ENCODE data around the gene PCSK9. TPM values are rescaled to one million over a fixed set of nuclear protein-coding genes. Genes with fewer than 3 reads are reported as not detected.
"Not testable (repeated sequence)": the region's sequence is repeated elsewhere in the genome, so short reads cannot be mapped to it uniquely, and the experiment has no call there.

PCSK9 gene
- polyA plus RNA-seq, 6 donors from 2014 or later, result not detected

DNA sequence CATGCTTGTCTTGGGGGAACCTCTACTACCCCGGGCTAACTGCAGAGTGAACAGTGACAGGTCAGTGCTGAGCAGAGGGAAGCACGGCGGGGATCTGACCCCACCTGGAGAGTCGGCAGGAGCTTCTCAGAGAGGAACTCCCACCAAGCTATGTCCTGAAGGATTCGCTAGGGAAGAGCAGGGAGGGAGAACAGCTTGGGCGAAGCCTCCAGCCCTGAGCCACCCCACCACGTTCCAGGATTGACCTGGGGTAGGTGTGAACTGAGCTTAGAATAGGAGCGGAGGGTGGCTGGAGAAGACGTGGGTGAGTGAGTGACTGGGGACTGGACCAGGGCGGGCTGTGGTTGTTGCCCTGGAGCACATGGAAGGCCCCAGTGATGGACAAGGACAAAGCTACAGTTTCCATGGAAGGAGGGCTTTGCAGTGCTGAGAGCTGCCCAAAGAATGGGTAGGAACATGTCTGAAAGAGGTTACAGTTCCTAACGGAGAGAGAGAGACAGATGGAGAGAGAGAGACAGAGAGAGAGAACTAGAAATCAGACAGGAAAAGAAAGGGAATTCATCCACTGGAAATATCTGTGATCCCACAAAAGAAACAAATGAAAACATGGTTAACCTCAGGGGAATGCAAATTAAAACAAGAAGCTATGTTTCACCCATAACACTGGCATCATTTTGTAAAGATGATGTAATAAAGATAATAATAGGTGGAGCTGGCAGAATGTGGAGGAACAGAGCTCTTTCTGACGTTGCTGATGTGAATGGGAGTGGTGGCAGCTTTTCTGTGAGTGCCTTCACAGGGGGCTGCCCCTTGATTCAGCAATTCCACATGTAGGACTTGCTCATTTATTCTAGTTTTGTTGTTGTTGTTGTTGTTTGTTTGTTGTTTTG lies 23.4 kb upstream of the PCSK9 start:
- Mint-ChIP-seq H3K27ac (peak overlapping the region in 1 of 6 donors; percentile 44), H3K9me3 (peaks cover 0 to 1% (median 0%) of the 10 kb centered on the region in 7 donors), H3K27me3 (peaks cover 3 to 65% (median 55%) of the 10 kb centered on the region in 3 donors), H3K4me3 (no peak overlapping the region), H3K36me3 (no peaks in the 10 kb centered on the region), H3K4me1 (no peaks in the 10 kb centered on the region)
- DNase-seq, result no peak
- no peak for ATAC-seq (ENCODE audit: low read depth in 2 of 2)

DNA sequence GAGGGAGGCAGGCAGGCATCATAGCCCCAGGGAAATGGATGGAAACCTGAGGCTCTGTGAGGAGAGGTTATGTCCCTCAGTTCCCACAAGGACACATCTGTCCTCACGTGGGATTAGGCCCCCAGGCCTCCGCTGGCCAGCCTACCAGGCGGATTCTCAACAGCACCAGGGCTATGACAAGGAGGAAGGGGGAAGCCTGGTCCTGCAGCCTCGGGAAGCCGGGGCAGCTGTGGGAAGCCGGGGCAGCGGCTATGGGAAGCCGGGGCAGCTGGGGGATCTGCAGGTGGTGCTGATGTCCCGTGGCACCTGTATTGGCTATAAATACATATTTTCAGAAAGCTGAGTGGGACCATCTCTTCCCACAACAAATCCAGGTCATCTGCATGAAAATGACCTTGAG lies 21.0 kb upstream of the PCSK9 start:
- Mint-ChIP-seq H3K27ac (no peak overlapping the region), H3K4me3 (no peak overlapping the region), H3K9me3 (peaks cover 0 to 1% (median 0%) of the 10 kb centered on the region in 7 donors), H3K4me1 (peaks cover 0 to 4% (median 0%) of the 10 kb centered on the region in 3 donors), H3K36me3 (no peaks in the 10 kb centered on the region), H3K27me3 (peaks cover 3 to 71% (median 49%) of the 10 kb centered on the region in 3 donors)
- DNase-seq, result no peak
- no peak for ATAC-seq (ENCODE audit: low read depth in 2 of 2)

DNA sequence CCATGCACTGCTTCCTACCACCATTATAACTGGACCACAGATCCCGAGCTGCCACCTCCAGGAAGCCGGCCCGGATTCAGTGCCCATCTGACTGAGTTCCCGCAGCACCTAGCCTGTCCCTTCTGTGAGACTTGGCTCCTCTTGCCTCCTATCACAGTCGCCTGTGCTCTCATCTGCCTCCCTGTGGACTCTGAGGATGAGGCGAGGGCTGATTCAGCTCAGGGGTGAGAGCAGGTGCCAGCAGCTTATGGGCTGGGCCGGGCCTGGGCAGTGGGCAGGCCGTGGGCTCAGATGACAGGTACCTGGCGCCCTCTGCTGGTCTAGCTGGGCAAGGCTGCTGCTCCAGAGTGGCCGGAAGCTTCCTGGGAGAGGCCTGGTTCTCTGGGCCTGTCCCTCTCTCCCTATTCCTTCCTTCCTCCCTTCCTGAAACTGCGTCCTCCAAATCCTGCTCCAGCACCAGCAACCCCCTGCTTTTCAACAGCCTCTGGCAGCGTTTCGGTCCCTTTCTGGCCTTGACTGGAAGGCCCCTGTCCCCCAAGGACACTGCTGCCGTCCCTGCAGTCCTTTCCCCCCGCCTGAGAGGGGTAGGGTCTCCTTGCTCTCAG lies 17.3 kb upstream of the PCSK9 start:
- Mint-ChIP-seq H3K27ac (no peak overlapping the region), H3K9me3 (no peaks in the 10 kb centered on the region), H3K4me3 (no peak overlapping the region), H3K36me3 (no peaks in the 10 kb centered on the region), H3K4me1 (peaks cover 0 to 8% (median 0%) of the 10 kb centered on the region in 3 donors), H3K27me3 (peaks cover 0 to 54% (median 22%) of the 10 kb centered on the region in 3 donors)
- peak; percentile 48 to 58 for ATAC-seq (ENCODE audit: low read depth in 2 of 2)
- peak; percentile 17 for DNase-seq

DNA sequence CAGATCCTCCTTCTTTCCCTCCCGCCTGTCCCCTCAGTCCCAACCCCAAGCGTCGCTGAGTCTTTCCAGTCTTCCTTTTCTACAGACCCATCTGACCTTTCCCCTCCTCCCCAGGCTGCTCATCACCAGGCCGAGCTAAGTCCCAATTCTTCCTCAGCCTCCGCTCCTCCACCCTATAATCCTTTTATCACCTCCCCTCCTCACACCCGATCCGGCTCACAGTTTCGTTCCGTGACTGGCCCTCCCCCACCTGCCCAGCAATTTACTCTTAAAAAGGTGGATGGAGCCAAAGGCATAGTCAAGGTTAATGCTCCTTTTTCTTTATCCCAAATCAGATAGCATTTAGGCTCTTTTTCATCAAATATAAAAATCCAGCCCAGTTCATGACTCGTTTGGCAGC lies 15.2 kb upstream of the PCSK9 start:
- peaks cover 0 to 45% (median 19%) of the 10 kb centered on the region in 3 donors for H3K27me3 Mint-ChIP-seq
- not testable (repeated sequence) for H3K36me3 Mint-ChIP-seq

DNA sequence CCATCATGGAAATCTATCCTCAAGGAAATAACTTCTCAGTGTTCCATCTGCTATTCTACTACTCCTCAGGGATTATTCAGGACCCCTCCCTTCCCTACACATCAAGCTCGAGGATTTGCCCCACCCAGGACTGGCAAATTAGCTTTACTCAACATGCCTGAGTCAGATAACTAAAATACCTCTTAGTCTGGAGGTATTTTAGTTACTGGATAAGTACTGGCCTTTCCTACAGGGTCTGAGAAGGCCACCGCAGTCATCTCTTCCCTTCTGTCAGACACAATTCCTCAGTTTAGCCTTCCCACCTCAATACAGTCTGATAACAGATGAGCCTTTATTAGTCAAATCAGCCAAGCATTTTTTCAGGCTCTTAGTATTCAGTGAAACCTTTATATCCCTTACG lies 12.7 kb upstream of the PCSK9 start:
- not testable (repeated sequence) for H3K36me3 Mint-ChIP-seq

More for the DNA sequence above, 15.2 kb upstream of the PCSK9 start:
- H3K4me3 Mint-ChIP-seq; ATAC-seq (ENCODE audit: low read depth in 2 of 2); H3K9me3 Mint-ChIP-seq; DNase-seq; H3K27ac Mint-ChIP-seq; H3K4me1 Mint-ChIP-seq: not testable (repeated sequence)

DNA sequence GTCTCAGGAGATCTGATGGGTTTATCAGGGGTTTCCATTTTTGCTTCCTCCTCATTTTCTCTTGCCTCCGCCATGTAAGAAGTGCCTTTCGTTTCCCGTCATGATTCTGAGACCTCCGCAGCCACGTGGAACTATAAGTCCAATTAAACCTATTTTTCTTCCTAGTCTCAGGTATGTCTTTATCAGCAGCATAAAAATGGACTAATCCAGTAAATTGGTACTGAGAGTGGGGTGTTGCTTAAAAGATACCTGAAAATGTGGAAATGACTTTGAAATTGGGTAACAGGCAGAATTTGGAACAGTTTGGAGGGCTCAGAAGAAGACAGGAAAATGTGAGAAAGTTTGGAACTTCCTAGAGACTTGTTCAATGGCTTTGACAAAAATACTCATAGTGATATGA lies 8.2 kb upstream of the PCSK9 start:
- ATAC-seq (ENCODE audit: low read depth in 2 of 2); H3K36me3 Mint-ChIP-seq; DNase-seq; H3K4me3 Mint-ChIP-seq; H3K4me1 Mint-ChIP-seq; H3K27ac Mint-ChIP-seq; H3K9me3 Mint-ChIP-seq: not testable (repeated sequence)
- peaks cover 26 to 54% (median 35%) of the 10 kb centered on the region in 3 donors for H3K27me3 Mint-ChIP-seq

More for the DNA sequence above, 12.7 kb upstream of the PCSK9 start:
- H3K9me3 Mint-ChIP-seq; H3K4me1 Mint-ChIP-seq; DNase-seq; H3K27ac Mint-ChIP-seq; ATAC-seq (ENCODE audit: low read depth in 2 of 2); H3K4me3 Mint-ChIP-seq: not testable (repeated sequence)
- H3K27me3 Mint-ChIP-seq, result peaks cover 6 to 50% (median 10%) of the 10 kb centered on the region in 3 donors

DNA sequence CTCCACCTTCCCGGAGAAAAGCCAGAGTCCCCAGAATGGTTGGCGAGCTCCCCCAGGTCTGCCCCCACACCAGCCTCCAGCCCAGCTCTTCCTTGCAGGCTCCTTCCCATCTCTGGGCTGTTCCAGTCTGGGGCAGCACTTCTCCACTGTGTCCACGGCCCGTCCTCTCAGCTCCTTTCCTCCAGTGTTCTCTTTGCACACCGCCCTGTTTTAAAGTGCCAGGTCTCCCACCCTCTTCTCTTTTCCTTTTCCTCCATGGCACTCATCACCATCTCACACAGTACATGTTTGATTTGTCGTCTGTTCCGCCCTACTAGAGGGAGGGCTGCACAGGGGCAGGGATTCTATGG lies 6.1 kb upstream of the PCSK9 start:
- Mint-ChIP-seq H3K4me3 (no peak overlapping the region), H3K4me1 (no peaks in the 10 kb centered on the region), H3K36me3 (peaks cover 0 to 7% of the 10 kb centered on the region in 2 donors), H3K27ac (peak overlapping the region in 1 of 6 donors; percentile 3), H3K9me3 (peaks cover 0 to 4% (median 0%) of the 10 kb centered on the region in 7 donors), H3K27me3 (peaks cover 42 to 74% (median 49%) of the 10 kb centered on the region in 3 donors)
- ATAC-seq (ENCODE audit: low read depth in 2 of 2), result no peak
- DNase-seq, result no peak

DNA sequence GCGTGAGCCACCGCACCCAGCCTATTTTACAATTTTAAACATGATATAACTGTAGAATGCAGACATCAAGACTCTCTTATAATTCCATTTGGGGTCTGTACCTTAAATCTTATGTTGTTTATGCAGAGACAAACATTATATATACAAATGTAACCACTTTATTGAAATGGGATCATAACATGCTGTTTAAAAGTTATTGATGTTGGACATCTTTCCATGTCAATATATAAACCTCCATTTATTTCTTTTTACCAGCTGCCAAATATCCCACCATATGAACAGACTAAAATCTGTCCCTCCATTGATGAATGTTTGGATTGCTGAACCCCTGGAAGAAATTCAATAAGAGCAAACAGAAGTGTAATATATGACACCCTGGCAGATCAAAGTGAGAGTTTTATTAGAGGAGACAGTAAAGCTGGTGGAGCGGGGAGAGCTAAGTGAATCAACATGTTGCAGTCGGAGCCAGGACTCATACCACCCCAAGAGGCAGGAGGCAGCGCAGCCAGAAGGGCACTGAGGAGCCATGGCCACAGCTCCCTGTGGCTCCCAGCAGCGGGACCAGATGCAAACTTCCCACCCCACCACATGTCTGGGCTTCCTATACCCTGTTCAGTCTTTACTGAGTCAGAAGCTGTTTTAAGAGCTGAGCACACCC lies 4.7 kb upstream of the PCSK9 start:
- peaks cover 0 to 7% of the 10 kb centered on the region in 2 donors for H3K36me3 Mint-ChIP-seq
- H3K27me3 Mint-ChIP-seq, result peaks cover 51 to 77% (median 53%) of the 10 kb centered on the region in 3 donors
- H3K4me3 Mint-ChIP-seq, result no peak overlapping the region
- DNase-seq, result no peak
- no peak for ATAC-seq (ENCODE audit: low read depth in 2 of 2)
- no peak overlapping the region for H3K27ac Mint-ChIP-seq
- H3K4me1 Mint-ChIP-seq, result no peaks in the 10 kb centered on the region
- H3K9me3 Mint-ChIP-seq, result peaks cover 0 to 4% (median 0%) of the 10 kb centered on the region in 7 donors

DNA sequence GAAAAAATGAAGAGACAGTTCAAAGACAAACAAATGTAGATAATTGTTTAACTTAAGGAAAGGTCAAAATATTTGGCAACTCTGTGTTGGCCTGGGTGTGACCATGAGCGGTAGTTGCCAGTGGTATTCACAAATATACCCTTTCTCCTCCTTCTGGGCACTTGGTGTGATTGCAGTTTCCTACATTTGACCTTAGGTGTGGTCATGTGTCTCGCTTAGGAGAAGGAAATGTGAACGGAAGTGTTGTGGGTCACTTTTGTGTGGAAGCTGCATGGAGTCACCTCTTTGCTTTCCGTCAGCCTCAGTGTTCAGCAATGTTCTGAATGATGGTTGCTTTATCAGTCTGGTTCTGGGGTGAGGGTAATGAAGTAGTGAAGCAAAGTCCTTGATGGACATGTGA lies 3.4 kb upstream of the PCSK9 start:
- DNase-seq, result no peak
- Mint-ChIP-seq H3K36me3 (peaks cover 0 to 7% of the 10 kb centered on the region in 2 donors), H3K27me3 (peaks cover 53 to 77% (median 65%) of the 10 kb centered on the region in 3 donors), H3K9me3 (peaks cover 0 to 4% (median 0%) of the 10 kb centered on the region in 7 donors), H3K4me3 (no peak overlapping the region), H3K4me1 (peaks cover 0 to 3% (median 0%) of the 10 kb centered on the region in 3 donors), H3K27ac (no peak overlapping the region)
- ATAC-seq (ENCODE audit: low read depth in 2 of 2), result no peak

DNA sequence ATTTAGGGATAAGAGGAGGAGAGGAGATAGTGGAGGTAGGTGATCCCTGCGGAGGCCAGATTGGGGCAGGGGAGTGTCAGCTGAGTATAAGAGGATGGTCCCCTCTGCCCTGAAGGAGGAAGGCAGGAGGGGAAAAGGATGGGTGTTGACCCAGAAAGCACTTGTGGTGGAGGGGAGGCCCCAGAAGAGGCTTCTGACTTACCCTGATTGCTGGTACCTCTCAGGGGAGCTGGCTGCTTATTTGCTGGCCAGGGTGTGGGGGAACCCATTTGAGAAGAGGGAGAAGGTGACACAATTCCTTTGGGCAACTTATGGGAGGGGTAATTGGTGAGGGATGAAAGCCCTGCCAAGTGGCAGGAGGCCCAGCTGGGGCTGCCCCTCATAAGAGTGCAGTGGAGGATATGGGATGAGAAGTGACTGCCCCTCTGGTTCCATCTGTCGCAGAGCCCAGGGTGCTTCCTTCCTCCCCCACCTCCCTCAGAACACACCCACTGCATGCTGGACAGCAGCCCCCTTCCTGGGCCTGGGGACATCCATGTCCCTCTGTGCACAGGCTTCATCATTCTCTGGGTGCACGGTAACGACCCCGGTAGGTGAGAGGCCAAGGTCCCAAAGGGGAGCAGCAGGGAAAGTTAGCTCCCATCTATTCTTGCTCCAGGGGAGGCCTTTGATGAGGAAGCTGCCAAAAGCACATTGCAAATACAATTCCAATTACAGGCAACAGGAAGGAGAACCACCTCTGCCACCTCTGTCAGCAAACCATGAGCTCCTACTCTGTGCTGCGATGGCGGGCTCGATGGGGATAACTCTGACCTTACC lies 1.4 kb upstream of the PCSK9 start:
- DNase-seq (no peak), ATAC-seq (ENCODE audit: low read depth in 2 of 2) (no peak)
- peaks cover 0 to 3% (median 0%) of the 10 kb centered on the region in 3 donors for H3K4me1 Mint-ChIP-seq
- peaks cover 0 to 4% (median 0%) of the 10 kb centered on the region in 7 donors for H3K9me3 Mint-ChIP-seq
- peaks cover 55 to 89% (median 81%) of the 10 kb centered on the region in 3 donors for H3K27me3 Mint-ChIP-seq
- no peak overlapping the region for H3K4me3 Mint-ChIP-seq
- peaks cover 0 to 7% of the 10 kb centered on the region in 2 donors for H3K36me3 Mint-ChIP-seq
- no peak overlapping the region for H3K27ac Mint-ChIP-seq

DNA sequence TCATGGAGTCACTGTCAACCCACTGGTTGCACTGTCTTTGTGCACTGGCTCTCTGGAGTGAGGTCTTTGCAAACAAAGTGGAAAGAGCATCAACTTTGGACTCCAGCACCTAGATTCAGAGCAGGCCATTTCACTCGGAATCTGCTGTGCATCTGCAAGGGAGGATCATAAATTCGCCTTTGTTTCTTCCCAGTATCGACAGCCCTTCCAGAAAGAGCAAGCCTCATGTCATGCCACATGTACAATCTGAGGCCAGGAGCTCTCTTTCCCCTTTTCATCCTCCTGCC lies 853 bp upstream of the PCSK9 start:
- Mint-ChIP-seq H3K4me3 (no peak overlapping the region), H3K9me3 (peaks cover 0 to under 1% (median 0%) of the 10 kb centered on the region in 7 donors), H3K4me1 (peaks cover 0 to 3% (median 0%) of the 10 kb centered on the region in 3 donors), H3K27me3 (peaks cover 55 to 83% (median 77%) of the 10 kb centered on the region in 3 donors), H3K36me3 (peaks cover 0 to 2% of the 10 kb centered on the region in 2 donors), H3K27ac (no peak overlapping the region)
- ATAC-seq (ENCODE audit: low read depth in 2 of 2) (no peak), DNase-seq (no peak)

DNA sequence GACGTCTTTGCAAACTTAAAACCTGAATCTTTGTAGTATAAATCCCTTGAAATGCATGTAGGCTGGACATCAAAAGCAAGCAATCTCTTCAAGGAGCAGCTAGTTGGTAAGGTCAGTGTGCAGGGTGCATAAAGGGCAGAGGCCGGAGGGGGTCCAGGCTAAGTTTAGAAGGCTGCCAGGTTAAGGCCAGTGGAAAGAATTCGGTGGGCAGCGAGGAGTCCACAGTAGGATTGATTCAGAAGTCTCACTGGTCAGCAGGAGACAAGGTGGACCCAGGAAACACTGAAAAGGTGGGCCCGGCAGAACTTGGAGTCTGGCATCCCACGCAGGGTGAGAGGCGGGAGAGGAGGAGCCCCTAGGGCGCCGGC lies 390 bp upstream of the PCSK9 start:
- H3K4me1 Mint-ChIP-seq, result peaks cover 0 to 3% (median 0%) of the 10 kb centered on the region in 3 donors
- no peak for ATAC-seq (ENCODE audit: low read depth in 2 of 2)
- no peaks in the 10 kb centered on the region for H3K9me3 Mint-ChIP-seq
- H3K27me3 Mint-ChIP-seq, result peaks cover 55 to 80% (median 78%) of the 10 kb centered on the region in 3 donors
- H3K4me3 Mint-ChIP-seq, result no peak overlapping the region
- H3K36me3 Mint-ChIP-seq, result no peaks in the 10 kb centered on the region
- no peak for DNase-seq
- peak overlapping the region in 1 of 6 donors; percentile 90 for H3K27ac Mint-ChIP-seq
